Right lobe of liver (tissue), 6 donors: Measurements from ENCODE around the gene GRID2IP. TPM values are rescaled to one million over a fixed set of nuclear protein-coding genes. Genes with fewer than 3 reads are reported as not detected.
A peak's percentile ranks its signal among the peaks of the same experiment; 100 is the strongest.

ENCODE experiments used
- ATAC-seq, 4 donors: fragments of 200-7000 bp; cut with Tn5 transposase; one replicate each; pipeline ENCODE4 v1.9.1; 2020; ENCODE audit warnings: mild to moderate bottlenecking in 4 of 4, moderate library complexity in 4 of 4
- DNase-seq, 3 donors: peaks; one replicate each; pipeline ENCODE4 v3.0.0-alpha.2; 2020
- H3K27ac ChIP-seq, 3 donors: fragments of 200-600 bp; one replicate each; pipeline ENCODE4 v1.8.0; 2022
- H3K27me3 ChIP-seq, 2 donors: fragments of 200-600 bp; one replicate each; pipeline ENCODE4 v1.8.0; 2022
- H3K36me3 ChIP-seq, 4 donors: fragments of 200-600 bp; sonication (generic) in 1 of 4; one replicate each; pipeline versions ENCODE4 v1.5.1 to v1.8.0; 2017 to 2022; ENCODE audit warnings: control low read depth in 1 of 4
- H3K4me1 ChIP-seq, 4 donors: fragments of 200-600 bp; sonication (generic) in 1 of 4; one replicate each; pipeline versions ENCODE4 v1.5.1 to v1.8.0; 2017 to 2022; ENCODE audit warnings: control low read depth in 1 of 4
- H3K4me3 ChIP-seq, 3 donors: fragments of 200-600 bp; one replicate each; pipeline ENCODE4 v1.8.0; 2022
- H3K9me3 ChIP-seq, 4 donors: fragments of 200-600 bp; sonication (generic) in 1 of 4; one replicate each; pipeline versions ENCODE4 v1.5.1 to v1.8.0; 2017 to 2022; ENCODE audit warnings: control low read depth in 1 of 4
- POLR2A ChIP-seq: fragments of 450-650 bp; IDR thresholded peaks from one replicate; pipeline ENCODE4 v1.6.1; 2017; ENCODE audit warnings: antibody characterized with exemption, mild to moderate bottlenecking
- WGBS: methylation state at CpG from one replicate; pipeline ENCODE4 v1.1.6; 2018; ENCODE audit warnings: low coverage, low lambda C conversion rate; ENCODE audit not compliant: insufficient coverage; ENCODE audit errors: missing lambda C conversion rate; 5-methylcytosine and 5-hydroxymethylcytosine counted together
- intact Hi-C, 2 donors: fragments of 100-400 bp; cut with DNase I; formaldehyde crosslinking; loops; one replicate each; pipeline versions ENCODE4 v1.11.2 to v1.14.1; 2022
- total RNA-seq, 6 experiments: library from RNA; depleted of rRNA in 2 of 6; stranded (reverse); fragments of >200 nt in 2 of 6; fragmentation: NEBNext Ultra II Directional in 3 of 6; extraction: Animal tissue kit (Norgen Biotek cat#: 25700) in 3 of 6; gene quantifications; one replicate each; pipeline versions ENCODE4 v1.1.0 to v1.2.4, GENCODE V29; 2016 to 2023
- TF ChIP-seq, protein P1 (sequence below), 4 donors: fragments of 200-600 bp in 3 of 4; fragments of 450-650 bp in 1 of 4; IDR thresholded peaks; one replicate each; pipeline versions ENCODE4 v1.5.1 to v1.8.0; 2016 to 2022; ENCODE audit warnings: antibody characterized with exemption in 4 of 4, mild to moderate bottlenecking in 2 of 4
- donor health status: DM: no; HTN: yes; CAD: no.
- donor health status: DM: no; HTN: no; CAD: no.
- donor health status: DM: no; HTN: no; CAD: no.
- donor health status: DM: no; HTN: yes; CAD: no.
- donor health status: DM: no; HTN: yes; CAD: no.

GRID2IP gene
- total RNA-seq, 6 experiments from 2014 or later, result 0.05 to 0.07 TPM; not detected in 4

DNA sequence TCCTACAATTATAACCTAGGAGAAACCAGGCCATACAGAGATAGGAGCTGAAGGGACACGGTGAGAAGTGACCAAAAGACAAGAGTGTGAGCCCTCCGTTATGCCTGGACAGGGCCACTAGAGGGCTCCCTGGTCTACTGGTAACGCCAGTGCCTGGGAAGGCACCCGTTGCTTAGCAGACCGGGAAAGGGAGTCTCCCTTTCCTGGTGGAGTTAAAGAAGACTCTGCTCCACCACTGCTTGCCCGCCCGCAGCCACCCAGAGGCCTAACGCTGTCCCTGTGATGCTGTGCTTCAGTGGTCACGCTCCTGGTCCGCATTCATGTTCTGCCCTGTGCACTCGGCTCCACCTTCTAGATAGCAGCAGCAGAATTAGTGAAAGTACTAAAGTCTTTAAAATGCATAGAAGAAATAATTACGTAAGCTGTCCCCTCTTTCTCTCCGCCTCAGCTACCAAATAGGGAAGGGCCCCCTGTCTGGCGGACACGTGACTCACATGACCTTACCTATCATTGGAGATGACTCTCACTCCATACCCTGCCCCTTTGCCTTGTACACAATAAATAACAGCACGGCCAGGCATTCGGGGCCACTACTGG, 34.8 kb downstream of the GRID2IP start:
- TF ChIP-seq, protein P1, sequence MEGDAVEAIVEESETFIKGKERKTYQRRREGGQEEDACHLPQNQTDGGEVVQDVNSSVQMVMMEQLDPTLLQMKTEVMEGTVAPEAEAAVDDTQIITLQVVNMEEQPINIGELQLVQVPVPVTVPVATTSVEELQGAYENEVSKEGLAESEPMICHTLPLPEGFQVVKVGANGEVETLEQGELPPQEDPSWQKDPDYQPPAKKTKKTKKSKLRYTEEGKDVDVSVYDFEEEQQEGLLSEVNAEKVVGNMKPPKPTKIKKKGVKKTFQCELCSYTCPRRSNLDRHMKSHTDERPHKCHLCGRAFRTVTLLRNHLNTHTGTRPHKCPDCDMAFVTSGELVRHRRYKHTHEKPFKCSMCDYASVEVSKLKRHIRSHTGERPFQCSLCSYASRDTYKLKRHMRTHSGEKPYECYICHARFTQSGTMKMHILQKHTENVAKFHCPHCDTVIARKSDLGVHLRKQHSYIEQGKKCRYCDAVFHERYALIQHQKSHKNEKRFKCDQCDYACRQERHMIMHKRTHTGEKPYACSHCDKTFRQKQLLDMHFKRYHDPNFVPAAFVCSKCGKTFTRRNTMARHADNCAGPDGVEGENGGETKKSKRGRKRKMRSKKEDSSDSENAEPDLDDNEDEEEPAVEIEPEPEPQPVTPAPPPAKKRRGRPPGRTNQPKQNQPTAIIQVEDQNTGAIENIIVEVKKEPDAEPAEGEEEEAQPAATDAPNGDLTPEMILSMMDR (IDR thresholded peaks at IDR 0.05), result peak; percentile 71 to 94 (median 92)
- TF ChIP-seq POLR2A, result no peak
- intact Hi-C loops, result no loop called here
- ATAC-seq, result peak; percentile 86 to 97 (median 94)
- no peak overlapping the region for H3K27ac ChIP-seq
- H3K27me3 ChIP-seq, result no peaks in the 10 kb centered on the region
- H3K9me3 ChIP-seq, result no peaks in the 10 kb centered on the region
- DNase-seq, result peak; percentile 84 to 86 (median 84)
- H3K36me3 ChIP-seq, result no peaks in the 10 kb centered on the region
- WGBS, result 12% methylated on average over 13 of the region's 17 CpGs
- peak overlapping the region in 1 of 3 donors; percentile 31 for H3K4me3 ChIP-seq
- peaks cover 0 to 4% (median 0%) of the 10 kb centered on the region in 4 donors for H3K4me1 ChIP-seq

DNA sequence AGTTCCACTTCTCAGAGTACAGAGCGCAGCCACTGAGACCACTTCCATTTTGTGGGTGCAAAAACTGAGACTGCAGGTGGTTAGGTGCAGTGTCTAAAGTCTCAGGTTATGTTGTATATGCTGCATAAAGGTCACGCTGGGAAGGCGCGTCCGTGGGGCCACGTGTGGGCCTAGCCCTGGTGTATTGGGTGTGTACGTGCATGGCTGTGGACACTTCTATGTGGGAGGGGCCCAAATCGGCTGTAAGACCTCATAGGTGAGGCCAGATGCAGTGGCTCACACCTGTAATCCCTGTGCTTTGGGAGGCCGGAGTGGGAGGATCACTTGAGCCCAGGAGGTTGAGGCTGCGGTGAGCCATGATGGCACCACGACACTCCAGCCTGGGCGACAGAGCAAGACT, 37.7 kb downstream of the GRID2IP start:
- no peaks in the 10 kb centered on the region for H3K36me3 ChIP-seq
- peaks cover 0 to 4% (median 0%) of the 10 kb centered on the region in 4 donors for H3K4me1 ChIP-seq
- no peak overlapping the region for H3K27ac ChIP-seq
- intact Hi-C loops, result no loop called here
- no peaks in the 10 kb centered on the region for H3K9me3 ChIP-seq
- no peak overlapping the region for H3K4me3 ChIP-seq
- H3K27me3 ChIP-seq, result no peaks in the 10 kb centered on the region
- ATAC-seq (no peak), DNase-seq (no peak)
- WGBS, result 83% methylated on average over 1 of the region's 12 CpGs
- TF ChIP-seq, protein P1 (IDR thresholded peaks at IDR 0.05), result no peak
- no peak for TF ChIP-seq POLR2A

DNA sequence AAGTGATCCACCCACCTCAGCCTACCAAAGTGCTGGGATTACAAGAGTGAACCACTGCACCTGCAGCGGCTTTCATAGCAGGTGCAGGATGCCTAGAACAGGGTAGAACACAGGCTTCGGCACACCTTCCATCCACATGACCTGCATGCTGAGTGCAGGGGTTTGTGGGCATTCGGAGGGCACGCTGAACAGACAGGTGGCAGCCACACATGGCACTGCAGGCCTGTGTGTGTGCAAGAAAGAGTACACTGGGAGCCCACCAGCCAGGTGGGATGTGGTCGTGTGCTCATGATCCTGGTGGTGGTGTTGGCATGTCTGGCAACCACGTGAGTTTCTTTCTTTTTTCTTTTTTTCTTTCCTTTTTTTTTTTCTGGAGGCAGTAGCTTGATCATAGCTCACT, 38.4 kb downstream of the GRID2IP start:
- H3K27me3 ChIP-seq, result no peaks in the 10 kb centered on the region
- no peak overlapping the region for H3K27ac ChIP-seq
- 74% methylated on average over 4 of the region's 6 CpGs for WGBS
- TF ChIP-seq, protein P1 (IDR thresholded peaks at IDR 0.05), result no peak
- TF ChIP-seq POLR2A, result no peak
- no peak overlapping the region for H3K4me3 ChIP-seq
- intact Hi-C loops, result no loop called here
- H3K36me3 ChIP-seq, result no peaks in the 10 kb centered on the region
- H3K4me1 ChIP-seq, result peaks cover 0 to 4% (median 0%) of the 10 kb centered on the region in 4 donors
- ATAC-seq, result no peak
- H3K9me3 ChIP-seq, result no peaks in the 10 kb centered on the region
- no peak for DNase-seq

DNA sequence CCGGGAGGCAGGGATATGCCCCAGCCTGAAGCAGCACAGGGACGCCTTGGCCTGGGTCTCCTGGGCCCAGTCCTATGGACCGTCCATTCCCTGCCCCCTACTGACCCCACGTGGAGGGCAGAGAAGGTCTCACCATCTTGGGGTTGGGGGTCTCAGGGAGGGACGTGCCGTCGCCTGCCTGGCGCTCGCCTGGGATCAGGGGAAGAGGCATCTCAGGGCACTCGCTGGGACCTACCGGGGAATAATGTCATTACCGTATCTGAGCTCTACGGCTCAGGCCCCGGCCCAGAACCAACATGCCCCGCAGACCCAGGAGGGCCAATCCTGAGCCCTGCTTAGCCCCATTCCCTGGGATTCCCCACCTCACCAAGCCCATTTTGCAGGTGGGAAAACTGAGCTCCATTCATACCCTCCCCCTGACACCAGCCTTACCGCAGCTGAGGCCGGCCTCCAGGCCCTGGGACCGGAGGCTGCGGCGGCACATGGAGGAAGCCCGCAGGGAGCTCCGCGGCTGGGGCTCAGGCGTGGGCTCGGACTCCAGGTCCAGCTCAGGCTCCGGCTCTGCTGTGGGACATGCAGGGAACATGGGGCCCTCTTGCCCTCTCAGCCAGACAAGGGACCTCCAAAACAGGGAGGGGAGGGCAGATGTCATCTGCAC, 40.7 kb downstream of the GRID2IP start:
- Histone ChIP-seq H3K4me3 (no peak overlapping the region), H3K27ac (no peak overlapping the region), H3K4me1 (no peaks in the 10 kb centered on the region), H3K9me3 (no peaks in the 10 kb centered on the region), H3K27me3 (no peaks in the 10 kb centered on the region), H3K36me3 (no peaks in the 10 kb centered on the region)
- TF ChIP-seq, protein P1 (IDR thresholded peaks at IDR 0.05), result no peak
- TF ChIP-seq POLR2A, result no peak
- ATAC-seq, result no peak
- no CpG with 5 or more reads among the region's 26 CpGs for WGBS
- intact Hi-C loops, result no loop called here
- DNase-seq, result no peak
